Neural cell (in vitro differentiated cells): Measurements from ENCODE around the gene ZNF536.

Experiments
- EP300 ChIP-seq: fragments of 450-650 bp; conservative IDR thresholded peaks from 2 replicates; pipeline ENCODE4 v1.6.1; 2014; ENCODE audit warnings: antibody characterized with exemption, mild to moderate bottlenecking, moderate library complexity; ENCODE audit not compliant: poor library complexity, severe bottlenecking
- EZH2 ChIP-seq: fragments of 200-600, 300-800 bp; shearing (Covaris generic), sonication (generic); IDR thresholded peaks from 2 replicates; pipeline ENCODE4 v1.6.1; 2014; ENCODE audit warnings: antibody characterized with exemption, low read length, borderline replicate concordance, mild to moderate bottlenecking; ENCODE audit not compliant: insufficient read depth, poor library complexity, severe bottlenecking
- MXI1 ChIP-seq: fragments of 450-650 bp; conservative IDR thresholded peaks from 2 replicates; pipeline ENCODE4 v1.6.1; 2014; ENCODE audit warnings: antibody characterized with exemption, mild to moderate bottlenecking; ENCODE audit not compliant: poor library complexity, severe bottlenecking
- POLR2AphosphoS5 ChIP-seq: IDR thresholded peaks from 2 replicates; pipeline ENCODE4 v1.6.1; 2012
- RAD21 ChIP-seq: fragments of 450-650 bp; conservative IDR thresholded peaks from 2 replicates; pipeline ENCODE4 v1.6.1; 2014; ENCODE audit warnings: antibody characterized with exemption, mild to moderate bottlenecking, moderate library complexity
- REST ChIP-seq: IDR thresholded peaks from 2 replicates; pipeline ENCODE4 v1.6.1; 2012; ENCODE audit warnings: borderline replicate concordance
- SMC3 ChIP-seq: fragments of 450-650 bp; conservative IDR thresholded peaks from 2 replicates; pipeline ENCODE4 v1.6.1; 2014; ENCODE audit warnings: antibody characterized with exemption, mild to moderate bottlenecking, moderate library complexity; ENCODE audit not compliant: poor library complexity
- TAF1 ChIP-seq: IDR thresholded peaks from 2 replicates; pipeline ENCODE4 v1.6.1; 2012; ENCODE audit warnings: low read depth
- TF ChIP-seq, protein P1 (sequence below): fragments of 450-650 bp; IDR thresholded peaks from 2 replicates; pipeline ENCODE4 v1.5.1; 2014; ENCODE audit warnings: antibody characterized with exemption, mild to moderate bottlenecking, moderate library complexity; ENCODE audit not compliant: poor library complexity, severe bottlenecking

GRCh38 chr19:30570194-30570593 is 198.0 kb downstream of the ZNF536 start:
- TF ChIP-seq TAF1 (no peak), POLR2AphosphoS5 (peak; percentile 20), MXI1 (no peak), EZH2 (no peak), REST (no peak), EP300 (no peak), RAD21 (no peak), SMC3 (no peak)
- TF ChIP-seq, protein P1, sequence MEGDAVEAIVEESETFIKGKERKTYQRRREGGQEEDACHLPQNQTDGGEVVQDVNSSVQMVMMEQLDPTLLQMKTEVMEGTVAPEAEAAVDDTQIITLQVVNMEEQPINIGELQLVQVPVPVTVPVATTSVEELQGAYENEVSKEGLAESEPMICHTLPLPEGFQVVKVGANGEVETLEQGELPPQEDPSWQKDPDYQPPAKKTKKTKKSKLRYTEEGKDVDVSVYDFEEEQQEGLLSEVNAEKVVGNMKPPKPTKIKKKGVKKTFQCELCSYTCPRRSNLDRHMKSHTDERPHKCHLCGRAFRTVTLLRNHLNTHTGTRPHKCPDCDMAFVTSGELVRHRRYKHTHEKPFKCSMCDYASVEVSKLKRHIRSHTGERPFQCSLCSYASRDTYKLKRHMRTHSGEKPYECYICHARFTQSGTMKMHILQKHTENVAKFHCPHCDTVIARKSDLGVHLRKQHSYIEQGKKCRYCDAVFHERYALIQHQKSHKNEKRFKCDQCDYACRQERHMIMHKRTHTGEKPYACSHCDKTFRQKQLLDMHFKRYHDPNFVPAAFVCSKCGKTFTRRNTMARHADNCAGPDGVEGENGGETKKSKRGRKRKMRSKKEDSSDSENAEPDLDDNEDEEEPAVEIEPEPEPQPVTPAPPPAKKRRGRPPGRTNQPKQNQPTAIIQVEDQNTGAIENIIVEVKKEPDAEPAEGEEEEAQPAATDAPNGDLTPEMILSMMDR: no peak
